ENCODE data around the gene PRSS48. TPM values are rescaled to one million over a fixed set of nuclear protein-coding genes. Genes with fewer than 3 reads are reported as not detected.

The PRSS48 gene
- total and polyA plus RNA-seq, 11 donors, result not detected

GRCh38 chr4:151304755-151305154 lies 27.8 kb downstream of the PRSS48 start:
- intact Hi-C loops (cut with DNase I), result no loop called here
- no peaks in the 10 kb centered on the region for H3K9me3 ChIP-seq
- H3K36me3 ChIP-seq, result no peaks in the 10 kb centered on the region
- TF ChIP-seq POLR2A (IDR thresholded peaks at IDR 0.05), result no peak
- TF ChIP-seq, protein P1, sequence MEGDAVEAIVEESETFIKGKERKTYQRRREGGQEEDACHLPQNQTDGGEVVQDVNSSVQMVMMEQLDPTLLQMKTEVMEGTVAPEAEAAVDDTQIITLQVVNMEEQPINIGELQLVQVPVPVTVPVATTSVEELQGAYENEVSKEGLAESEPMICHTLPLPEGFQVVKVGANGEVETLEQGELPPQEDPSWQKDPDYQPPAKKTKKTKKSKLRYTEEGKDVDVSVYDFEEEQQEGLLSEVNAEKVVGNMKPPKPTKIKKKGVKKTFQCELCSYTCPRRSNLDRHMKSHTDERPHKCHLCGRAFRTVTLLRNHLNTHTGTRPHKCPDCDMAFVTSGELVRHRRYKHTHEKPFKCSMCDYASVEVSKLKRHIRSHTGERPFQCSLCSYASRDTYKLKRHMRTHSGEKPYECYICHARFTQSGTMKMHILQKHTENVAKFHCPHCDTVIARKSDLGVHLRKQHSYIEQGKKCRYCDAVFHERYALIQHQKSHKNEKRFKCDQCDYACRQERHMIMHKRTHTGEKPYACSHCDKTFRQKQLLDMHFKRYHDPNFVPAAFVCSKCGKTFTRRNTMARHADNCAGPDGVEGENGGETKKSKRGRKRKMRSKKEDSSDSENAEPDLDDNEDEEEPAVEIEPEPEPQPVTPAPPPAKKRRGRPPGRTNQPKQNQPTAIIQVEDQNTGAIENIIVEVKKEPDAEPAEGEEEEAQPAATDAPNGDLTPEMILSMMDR (IDR thresholded peaks at IDR 0.05), result no peak
- ATAC-seq (peak in 3 of 4 donors; percentile 55 to 67 (median 57)), DNase-seq (no peak)
- H3K4me3 ChIP-seq, result no peak overlapping the region
- H3K27ac ChIP-seq, result peak overlapping the region in 8 of 12 donors; percentile 2 to 44 (median 18)
- no peaks in the 10 kb centered on the region for H3K27me3 ChIP-seq
- H3K4me1 ChIP-seq, result peaks cover 0 to 36% (median 10%) of the 10 kb centered on the region in 12 donors

GRCh38 chr4:151310124-151310728 lies 33.3 kb downstream of the PRSS48 start:
- no peak overlapping the region for H3K27ac ChIP-seq
- no peak for ATAC-seq
- no peaks in the 10 kb centered on the region for H3K9me3 ChIP-seq

GRCh38 chr4:151313306-151314009 lies 36.5 kb downstream of the PRSS48 start:
- WGBS, 4 donors, result 94 to 98% (median 95%) methylated on average over 6 of the region's 6 CpGs
- ATAC-seq (no peak), DNase-seq (no peak)
- TF ChIP-seq POLR2A (IDR thresholded peaks at IDR 0.05), result no peak
- Histone ChIP-seq H3K4me3 (no peak overlapping the region), H3K27ac (peak overlapping the region in 11 of 12 donors; percentile 46 to 97 (median 87)), H3K4me1 (peaks cover 8 to 73% (median 41%) of the 10 kb centered on the region in 12 donors), H3K9me3 (no peaks in the 10 kb centered on the region), H3K27me3 (no peaks in the 10 kb centered on the region), H3K36me3 (no peaks in the 10 kb centered on the region)
- intact Hi-C loops (cut with DNase I), result no loop called here

More at GRCh38 chr4:151310124-151310728, 33.3 kb downstream of the PRSS48 start:
- Histone ChIP-seq H3K4me1 (peaks cover 4 to 52% (median 23%) of the 10 kb centered on the region in 12 donors), H3K36me3 (no peaks in the 10 kb centered on the region), H3K4me3 (no peak overlapping the region), H3K27me3 (no peaks in the 10 kb centered on the region)
- no peak for DNase-seq
- TF ChIP-seq, protein P1 (IDR thresholded peaks at IDR 0.05), result no peak
- TF ChIP-seq POLR2A (IDR thresholded peaks at IDR 0.05), result no peak
- 90 to 95% (median 92%) methylated on average over 5 of the region's 5 CpGs for WGBS, 4 donors
- intact Hi-C loops (cut with DNase I), result no loop called here

- Histone ChIP-seq H3K27ac (peak overlapping the region in 11 of 12 donors; percentile 76 to 97 (median 87)), H3K36me3 (no peaks in the 10 kb centered on the region), H3K4me1 (peaks cover 8 to 73% (median 41%) of the 10 kb centered on the region in 12 donors), H3K9me3 (no peaks in the 10 kb centered on the region), H3K27me3 (no peaks in the 10 kb centered on the region), H3K4me3 (no peak overlapping the region)
- no peak for TF ChIP-seq POLR2A (IDR thresholded peaks at IDR 0.05)
- TF ChIP-seq, protein P1 (IDR thresholded peaks at IDR 0.05), result no peak
- no peak for ATAC-seq
- no peak for DNase-seq
- WGBS, 4 donors, result 70 to 95% (median 79%) methylated on average over 1 of the region's 1 CpG
- intact Hi-C loops (cut with DNase I), result no loop called here
These were observed 37.0 kb downstream of the PRSS48 start for GRCh38 chr4:151314010-151314355.
